ENCODE measurements around the gene SLC22A14.

- TF ChIP-seq CTCF (IDR thresholded peaks at IDR 0.05) (no peak), EZH2 (IDR thresholded peaks at IDR 0.05; ENCODE audit: borderline replicate concordance, insufficient read depth, low read depth, low read length, poor library complexity, severe bottlenecking) (no peak)
Observed at GRCh38 chr3:38265604-38266307, 16.3 kb upstream of the SLC22A14 start, which contains the start of gene SLC22A13.
